ENCODE results near the gene RBM10.

DNA sequence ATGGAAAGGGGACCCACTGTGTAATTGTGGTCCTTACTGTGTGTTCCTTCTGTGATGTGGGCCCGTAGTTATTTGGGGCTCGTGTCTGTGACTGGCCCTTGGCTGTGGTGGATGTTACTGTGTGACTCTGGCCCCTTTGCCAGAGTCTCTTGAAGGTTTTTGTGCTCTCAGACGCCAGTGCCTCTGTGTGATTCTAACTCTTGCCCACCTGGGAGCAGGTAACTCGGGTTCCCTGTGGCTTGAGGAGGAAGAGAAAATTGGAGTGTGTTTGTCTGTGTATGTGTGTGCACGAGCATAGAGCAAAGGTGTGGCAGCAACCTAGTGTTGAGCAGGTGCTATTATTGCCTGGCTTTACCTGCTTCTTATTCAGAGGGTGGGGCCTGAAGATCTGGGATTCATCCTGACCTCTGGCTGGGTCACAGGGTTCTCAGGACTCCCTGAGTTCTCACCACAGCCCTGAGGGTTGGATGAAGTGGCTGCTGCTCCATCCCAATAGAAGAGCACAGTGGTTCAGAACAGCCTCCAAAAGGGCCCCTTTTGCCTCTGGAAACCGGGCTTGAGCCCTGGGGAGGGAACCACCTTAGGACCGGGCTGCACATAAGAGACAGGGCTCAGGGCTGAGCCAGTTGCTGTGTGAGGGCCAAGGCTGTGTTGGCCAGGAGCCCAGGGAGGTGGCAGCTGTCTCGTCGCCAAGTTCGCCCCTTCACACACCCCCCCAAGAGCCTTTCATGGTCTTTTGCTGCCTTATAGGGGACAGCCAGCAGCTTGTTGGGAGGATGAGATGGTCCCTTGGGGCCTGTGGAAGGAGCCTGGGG lies 1.3 kb downstream of the RBM10 start:
- TF ChIP-seq GATA3 (IDR thresholded peaks at IDR 0.05; ENCODE audit: low read depth, low read length), result no peak
- TF ChIP-seq GATA2 (IDR thresholded peaks at IDR 0.05; ENCODE audit: low read depth, low read length), result no peak

All from SH-SY5Y (cell line).